BLaER1 treated with 17β-estradiol and CSF1 and Interleukin-3, amounts not matched to agents 10 nM and 100 nM (cell line): Measurements from ENCODE around the gene TNNC1.

Experiments
- H3K27ac ChIP-seq, 11 experiments: shearing (Covaris generic); formaldehyde crosslinking; 2 replicates each; pipeline ENCODE4 v1.8.1; 2022
- H3K27me3 ChIP-seq, 11 experiments: shearing (Covaris generic); formaldehyde crosslinking; 2 replicates each; pipeline ENCODE4 v1.8.1; 2022
- H3K36me3 ChIP-seq, 11 experiments: shearing (Covaris generic); formaldehyde crosslinking; 2 replicates each; pipeline ENCODE4 v1.8.1; 2022
- H3K4me1 ChIP-seq, 10 experiments: shearing (Covaris generic); formaldehyde crosslinking; 2 replicates each; pipeline ENCODE4 v1.8.1; 2022
- H3K4me2 ChIP-seq, 11 experiments: shearing (Covaris generic); formaldehyde crosslinking; 2 replicates each; pipeline ENCODE4 v1.8.1; 2022
- H3K4me3 ChIP-seq, 10 experiments: shearing (Covaris generic); formaldehyde crosslinking; 2 replicates each; pipeline ENCODE4 v1.8.1; 2022
- H3K9ac ChIP-seq, 11 experiments: shearing (Covaris generic); formaldehyde crosslinking; 2 replicates each; pipeline ENCODE4 v1.8.1; 2022
- H3K9me3 ChIP-seq, 11 experiments: shearing (Covaris generic); formaldehyde crosslinking; replicated peaks in 1 of 11; 2 replicates each; pipeline ENCODE4 v1.8.1; 2022
- H4K20me1 ChIP-seq, 11 experiments: shearing (Covaris generic); formaldehyde crosslinking; 2 replicates each; pipeline ENCODE4 v1.8.1; 2022
- Cebpa-rat ChIP-seq, 11 experiments: shearing (Covaris generic); IDR thresholded peaks; 2 replicates each; pipeline ENCODE4 v1.8.1; 2022

Gene TNNC1

DNA sequence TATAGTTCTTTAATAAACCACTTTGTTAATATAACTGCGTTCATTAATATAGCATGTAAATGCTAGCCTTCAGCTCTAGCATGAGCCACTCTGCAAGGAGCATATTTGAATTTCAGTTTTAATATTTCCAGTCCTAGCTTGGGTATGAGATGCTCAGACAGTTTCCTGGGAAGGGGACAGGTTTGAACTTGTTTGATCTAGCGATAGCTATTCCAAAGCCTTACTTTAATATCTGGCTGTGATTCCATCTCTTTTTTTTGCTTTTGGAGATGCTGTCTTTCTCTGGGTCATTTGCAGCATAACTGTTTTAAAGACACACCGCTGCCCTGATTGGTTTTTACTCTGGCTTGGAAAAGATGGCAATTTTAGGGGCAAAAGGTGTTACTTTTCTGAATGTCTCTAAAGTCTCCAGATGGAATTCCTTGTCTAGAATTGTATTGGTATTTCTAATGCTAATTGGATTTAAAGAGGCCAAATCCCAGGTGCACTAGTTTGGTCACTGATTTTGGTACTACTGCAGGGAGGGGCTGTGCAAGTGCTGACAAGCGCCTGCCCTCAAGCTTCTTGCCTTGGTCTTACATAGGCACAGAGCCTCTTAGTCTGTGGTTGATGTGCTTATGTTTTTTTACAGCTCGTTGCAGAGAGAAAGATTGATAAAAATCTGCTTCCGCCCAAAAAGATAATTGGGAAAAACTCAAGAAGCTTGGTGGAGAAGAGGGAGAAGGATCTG is 4.4 kb upstream of the TNNC1 start:
- Histone ChIP-seq H3K9ac (0 out of 22 replicates have a peak overlapping the region, but pooled peaks of 1 of the 11 experiments have one; percentile 2), H3K27me3 (no peaks in the 10 kb centered on the region), H3K4me1 (peaks cover 25 to 87% (median 48%) of the 10 kb centered on the region in 10 experiments), H3K4me3 (0 out of 20 replicates have a peak overlapping the region, but pooled peaks of 1 of the 10 experiments have one; percentile 98), H3K9me3 (no peaks in the 10 kb centered on the region), H4K20me1 (peaks cover 27 to 67% (median 47%) of the 10 kb centered on the region in 11 experiments; a peak in 19 of 22 replicates), H3K4me2 (peak overlapping the region in 9 of 11 experiments; percentile 87 to 99 (median 96); a peak in 13 of 22 replicates), H3K27ac (no peak overlapping the region), H3K36me3 (peaks cover 56 to 65% (median 62%) of the 10 kb centered on the region in 11 experiments)
- no peak for TF ChIP-seq Cebpa-rat (IDR thresholded peaks at IDR 0.05)

GRCh38 chr3:52456800-52457183 is 3.0 kb upstream of the TNNC1 start:
- Histone ChIP-seq H3K27ac (peak overlapping the region in 10 of 11 experiments; percentile 80 to 94 (median 90); a peak in 17 of 22 replicates), H4K20me1 (peaks cover 13 to 53% (median 33%) of the 10 kb centered on the region in 11 experiments; a peak in 17 of 22 replicates), H3K9ac (peak overlapping the region; percentile 90 to 99 (median 95)), H3K4me1 (peaks cover 25 to 80% (median 44%) of the 10 kb centered on the region in 10 experiments), H3K4me2 (peak overlapping the region; percentile 87 to 99 (median 96)), H3K9me3 (no peaks in the 10 kb centered on the region), H3K27me3 (no peaks in the 10 kb centered on the region), H3K36me3 (peaks cover 44 to 51% (median 48%) of the 10 kb centered on the region in 11 experiments), H3K4me3 (peak overlapping the region; percentile 82 to 98 (median 92))
- no peak for TF ChIP-seq Cebpa-rat (IDR thresholded peaks at IDR 0.05)

GRCh38 chr3:52456169-52456799 is 2.4 kb upstream of the TNNC1 start:
- H3K9me3 ChIP-seq = no peaks in the 10 kb centered on the region
- H3K9ac ChIP-seq = peak overlapping the region; percentile 90 to 99 (median 95)
- peaks cover 25 to 75% (median 44%) of the 10 kb centered on the region in 10 experiments for H3K4me1 ChIP-seq
- H3K27me3 ChIP-seq = no peaks in the 10 kb centered on the region
- H3K27ac ChIP-seq = peak overlapping the region; percentile 74 to 94 (median 89)
- peak overlapping the region; percentile 87 to 99 (median 96) for H3K4me2 ChIP-seq
- H3K36me3 ChIP-seq = peaks cover 39 to 46% (median 43%) of the 10 kb centered on the region in 11 experiments
- H3K4me3 ChIP-seq = peak overlapping the region; percentile 82 to 98 (median 92)
- H4K20me1 ChIP-seq = peaks cover 11 to 48% (median 30%) of the 10 kb centered on the region in 11 experiments; a peak in 17 of 22 replicates
- TF ChIP-seq Cebpa-rat (IDR thresholded peaks at IDR 0.05) = no peak

DNA sequence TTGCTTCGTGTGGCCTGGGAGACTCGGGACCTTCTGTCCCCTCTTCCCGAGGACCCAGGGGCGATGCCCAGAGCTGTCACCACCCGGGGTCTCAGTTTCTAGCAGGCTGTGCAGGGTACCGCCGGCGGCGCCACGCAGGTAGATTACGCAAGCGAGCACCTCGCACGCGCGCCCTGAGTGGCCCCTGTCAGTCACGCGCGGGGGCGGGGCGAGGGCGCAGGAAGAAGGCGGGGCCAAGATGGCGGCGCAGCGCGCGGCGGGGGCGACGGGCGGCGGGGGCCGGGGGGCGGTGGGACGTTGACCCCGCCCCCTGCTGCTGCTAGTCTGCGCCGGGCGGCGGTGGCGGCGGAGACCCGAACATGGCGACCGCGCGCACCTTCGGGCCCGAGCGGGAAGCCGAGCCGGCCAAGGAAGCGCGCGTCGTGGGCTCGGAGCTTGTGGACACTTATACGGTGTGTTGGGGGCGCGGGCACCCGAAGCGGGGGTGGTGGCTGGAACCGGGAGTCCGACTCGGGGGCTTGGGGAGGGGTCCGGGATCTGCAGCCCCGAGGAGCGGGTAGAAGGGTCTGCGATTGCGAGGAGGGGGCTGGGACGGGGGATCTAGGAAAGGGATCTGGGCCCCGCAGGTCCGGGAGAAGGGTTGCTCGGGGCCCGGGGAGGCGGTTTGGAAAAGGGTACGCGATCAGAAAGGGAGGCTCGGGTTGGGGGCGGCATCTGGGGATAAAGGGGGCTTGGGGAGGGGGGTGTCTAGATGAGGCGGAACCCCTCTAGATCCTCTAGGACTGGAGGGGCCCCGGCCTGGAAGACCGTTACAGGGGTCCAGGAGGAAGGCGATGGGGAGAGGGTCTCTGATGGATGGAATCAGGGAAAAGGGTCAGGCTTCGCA is 1.7 kb upstream of the TNNC1 start, which contains the start of gene NISCH:
NISCH (plus strand) TSS at position 322 of the 886 bp plus-strand sequence; CDS start at position 360, 38 bp downstream.
- H3K9ac ChIP-seq = peak within 1 kb of the TSS; percentile 90 to 99 (median 95)
- peaks cover 32 to 39% (median 36%) of the 10 kb centered on the region in 11 experiments for H3K36me3 ChIP-seq
- peaks cover 11 to 40% (median 25%) of the 10 kb centered on the region in 11 experiments; a peak in 17 of 22 replicates for H4K20me1 ChIP-seq
- H3K27ac ChIP-seq = peak within 1 kb of the TSS; percentile 74 to 94 (median 89)
- peak within 1 kb of the TSS; percentile 95 to 100 (median 98) for H3K4me2 ChIP-seq
- peaks cover 25 to 74% (median 45%) of the 10 kb centered on the region in 10 experiments for H3K4me1 ChIP-seq
- peak in 9 of 11 experiments; percentile 22 to 90 (median 73); a peak in 15 of 22 replicates for TF ChIP-seq Cebpa-rat (IDR thresholded peaks at IDR 0.05)
- H3K9me3 ChIP-seq = no peaks in the 10 kb centered on the region
- H3K4me3 ChIP-seq = peak within 1 kb of the TSS; percentile 82 to 98 (median 92)
- H3K27me3 ChIP-seq = no peaks in the 10 kb centered on the region

GRCh38 chr3:52454938-52455282 is 1.1 kb upstream of the TNNC1 start:
- no peak for TF ChIP-seq Cebpa-rat (IDR thresholded peaks at IDR 0.05)

DNA sequence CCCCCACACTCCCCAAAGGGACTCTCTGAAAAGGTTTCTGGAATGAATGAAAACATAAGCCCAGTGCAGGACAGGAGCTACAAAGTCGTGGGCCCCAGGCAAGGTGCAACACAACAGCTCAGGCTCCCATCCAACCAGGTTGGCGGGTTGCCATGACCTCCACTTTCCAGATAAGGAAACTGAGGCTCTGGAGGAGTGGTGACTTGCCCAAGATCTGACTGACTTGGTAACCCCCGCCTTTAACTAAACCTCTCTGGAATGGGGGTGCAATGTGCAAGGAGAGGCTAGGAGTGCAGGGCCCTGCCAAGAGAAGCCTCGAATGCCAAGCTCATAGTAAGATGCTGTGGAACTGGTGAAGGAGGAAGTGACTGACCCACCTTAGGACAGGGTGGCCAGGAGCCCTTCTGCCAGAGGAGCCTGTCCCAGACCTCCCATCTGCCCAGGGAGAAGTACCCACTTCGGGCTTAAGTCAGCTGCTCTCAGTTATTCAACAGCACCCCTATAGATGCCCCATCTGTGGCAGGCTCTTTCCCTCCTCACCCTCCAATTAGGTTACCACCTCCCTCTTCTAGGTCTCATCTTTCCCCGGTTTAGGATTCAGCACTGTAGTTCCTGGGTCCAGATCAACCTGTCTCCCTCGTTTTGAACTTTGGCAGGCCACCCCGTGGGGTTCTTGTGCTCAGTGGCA is 553 bp upstream of the TNNC1 start:
- no peak for TF ChIP-seq Cebpa-rat (IDR thresholded peaks at IDR 0.05)
- peaks cover 20 to 27% (median 25%) of the 10 kb centered on the region in 11 experiments for H3K36me3 ChIP-seq
- peak overlapping the region; percentile 83 to 100 (median 95) for H3K4me2 ChIP-seq
- H3K27ac ChIP-seq = peak overlapping the region; percentile 68 to 91 (median 82); a peak in 17 of 22 replicates
- H3K27me3 ChIP-seq = no peaks in the 10 kb centered on the region
- peaks cover 25 to 72% (median 52%) of the 10 kb centered on the region in 10 experiments for H3K4me1 ChIP-seq
- no peaks in the 10 kb centered on the region for H3K9me3 ChIP-seq
- peak overlapping the region in 10 of 11 experiments; percentile 90 to 99 (median 94); a peak in 17 of 22 replicates for H3K9ac ChIP-seq
- H3K4me3 ChIP-seq = peak overlapping the region in 9 of 10 experiments; percentile 82 to 98 (median 92); a peak in 14 of 20 replicates
- peaks cover 11 to 32% (median 25%) of the 10 kb centered on the region in 11 experiments; a peak in 17 of 22 replicates for H4K20me1 ChIP-seq

More at GRCh38 chr3:52454938-52455282, 1.1 kb upstream of the TNNC1 start:
- Histone ChIP-seq H3K27ac (peak overlapping the region; percentile 68 to 91 (median 82)), H3K4me3 (peak overlapping the region; percentile 82 to 98 (median 92)), H3K36me3 (peaks cover 26 to 32% (median 30%) of the 10 kb centered on the region in 11 experiments), H3K4me2 (peak overlapping the region; percentile 83 to 100 (median 95)), H3K9ac (peak overlapping the region; percentile 90 to 99 (median 95)), H3K4me1 (peaks cover 25 to 74% (median 50%) of the 10 kb centered on the region in 10 experiments), H3K27me3 (no peaks in the 10 kb centered on the region), H4K20me1 (peaks cover 11 to 34% (median 25%) of the 10 kb centered on the region in 11 experiments; a peak in 17 of 22 replicates), H3K9me3 (no peaks in the 10 kb centered on the region)

GRCh38 chr3:52452570-52453221 is 1.1 kb downstream of the TNNC1 start:
- H3K4me2 ChIP-seq = peak overlapping the region in 5 of 11 experiments; percentile 28 to 70 (median 42); a peak in 9 of 22 replicates
- H3K4me1 ChIP-seq = peaks cover 23 to 55% (median 41%) of the 10 kb centered on the region in 10 experiments
- peak overlapping the region in 1 of 11 experiments; percentile 2; a peak in 1 of 22 replicates for H3K27ac ChIP-seq
- H4K20me1 ChIP-seq = peaks cover 8 to 16% (median 13%) of the 10 kb centered on the region in 11 experiments; a peak in 17 of 22 replicates
- TF ChIP-seq Cebpa-rat (IDR thresholded peaks at IDR 0.05) = no peak
- no peaks in the 10 kb centered on the region for H3K27me3 ChIP-seq
- H3K9me3 ChIP-seq = no peaks in the 10 kb centered on the region
- H3K36me3 ChIP-seq = peaks cover 3 to 10% (median 8%) of the 10 kb centered on the region in 11 experiments
- no peak overlapping the region for H3K4me3 ChIP-seq
- 0 out of 22 replicates have a peak overlapping the region, but pooled peaks of 1 of the 11 experiments have one; percentile 34 for H3K9ac ChIP-seq
